ENCODE results near the gene NRIP2.

DNA sequence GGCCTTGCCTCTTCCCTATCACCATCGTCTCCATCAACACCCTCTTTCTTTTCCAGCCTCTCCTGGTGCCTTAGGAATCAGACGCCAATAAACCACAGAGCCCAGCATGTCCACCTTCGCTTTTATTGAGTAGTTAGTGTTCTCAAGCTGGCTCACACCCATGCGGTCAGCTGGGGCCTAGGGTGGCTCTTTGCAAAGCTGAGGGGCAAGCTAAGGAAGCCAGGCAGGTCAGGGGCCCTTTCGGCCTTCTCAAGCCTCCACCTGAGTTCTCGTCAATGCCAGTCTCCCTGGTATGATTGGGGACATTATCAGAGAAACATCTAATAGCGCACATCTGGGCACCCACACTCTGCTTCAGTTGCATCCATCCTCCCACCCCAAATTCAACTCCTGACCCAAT lies 22.7 kb upstream of the NRIP2 start:
- TF ChIP-seq, protein P1, sequence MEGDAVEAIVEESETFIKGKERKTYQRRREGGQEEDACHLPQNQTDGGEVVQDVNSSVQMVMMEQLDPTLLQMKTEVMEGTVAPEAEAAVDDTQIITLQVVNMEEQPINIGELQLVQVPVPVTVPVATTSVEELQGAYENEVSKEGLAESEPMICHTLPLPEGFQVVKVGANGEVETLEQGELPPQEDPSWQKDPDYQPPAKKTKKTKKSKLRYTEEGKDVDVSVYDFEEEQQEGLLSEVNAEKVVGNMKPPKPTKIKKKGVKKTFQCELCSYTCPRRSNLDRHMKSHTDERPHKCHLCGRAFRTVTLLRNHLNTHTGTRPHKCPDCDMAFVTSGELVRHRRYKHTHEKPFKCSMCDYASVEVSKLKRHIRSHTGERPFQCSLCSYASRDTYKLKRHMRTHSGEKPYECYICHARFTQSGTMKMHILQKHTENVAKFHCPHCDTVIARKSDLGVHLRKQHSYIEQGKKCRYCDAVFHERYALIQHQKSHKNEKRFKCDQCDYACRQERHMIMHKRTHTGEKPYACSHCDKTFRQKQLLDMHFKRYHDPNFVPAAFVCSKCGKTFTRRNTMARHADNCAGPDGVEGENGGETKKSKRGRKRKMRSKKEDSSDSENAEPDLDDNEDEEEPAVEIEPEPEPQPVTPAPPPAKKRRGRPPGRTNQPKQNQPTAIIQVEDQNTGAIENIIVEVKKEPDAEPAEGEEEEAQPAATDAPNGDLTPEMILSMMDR (IDR thresholded peaks at IDR 0.05): no peak
- no peak for TF ChIP-seq POLR2A (IDR thresholded peaks at IDR 0.05)

Data from Peyer's patch (tissue), 4 donors.